HAP-1 (cell line): ENCODE results near the gene GNG7.
"Not testable (repeated sequence)": the region's sequence is repeated elsewhere in the genome, so short reads cannot be mapped to it uniquely, and the experiment has no call there.

ENCODE experiments used
- DNase-seq, 2 experiments: peaks; one replicate each; pipeline ENCODE4 v3.0.0-alpha.2; 2016 to 2020; ENCODE audit warnings: low spot score in 2 of 2
- H3K27me3 ChIP-seq: fragments of 250-450 bp; sonication (Bioruptor Pico); 2 replicates; pipeline ENCODE4 v1.5.1; 2020; ENCODE audit warnings: low read depth, mild to moderate bottlenecking, moderate library complexity
- H3K36me3 ChIP-seq: fragments of 250-450 bp; sonication (Bioruptor Pico); replicated peaks from 2 replicates; pipeline ENCODE4 v1.5.1; 2020; ENCODE audit warnings: mild to moderate bottlenecking
- H3K4me1 ChIP-seq: fragments of 250-450 bp; sonication (Bioruptor Pico); 2 replicates; pipeline ENCODE4 v1.5.1; 2020; ENCODE audit warnings: mild to moderate bottlenecking
- H3K4me3 ChIP-seq: fragments of 250-450 bp; sonication (Bioruptor Pico); 2 replicates; pipeline ENCODE4 v1.5.1; 2020; ENCODE audit warnings: mild to moderate bottlenecking, moderate library complexity
- H3K9me3 ChIP-seq: fragments of 250-450 bp; sonication (Bioruptor Pico); 2 replicates; pipeline ENCODE4 v1.5.1; 2020; ENCODE audit warnings: mild to moderate bottlenecking, moderate library complexity
- in situ Hi-C: fragments of 300-500 bp; cut with MboI; formaldehyde crosslinking; loops from 3 replicates; pipeline ENCODE4 v1.14.3; 2020; ENCODE audit warnings: low sequenced_read_pairs, inconsistent platforms, mixed read lengths

GNG7 gene

GRCh38 chr19:2552859-2553258 is 149.6 kb downstream of the GNG7 start:
- H3K4me1 ChIP-seq = no peaks in the 10 kb centered on the region
- H3K9me3 ChIP-seq = no peaks in the 10 kb centered on the region
- no peaks in the 10 kb centered on the region for H3K36me3 ChIP-seq
- H3K4me3 ChIP-seq = peak overlapping the region; percentile 11; the same call in 1 of the 2 replicates
- in situ Hi-C loops = no loop called here
- H3K27me3 ChIP-seq = no peaks in the 10 kb centered on the region
- no peak for DNase-seq

DNA sequence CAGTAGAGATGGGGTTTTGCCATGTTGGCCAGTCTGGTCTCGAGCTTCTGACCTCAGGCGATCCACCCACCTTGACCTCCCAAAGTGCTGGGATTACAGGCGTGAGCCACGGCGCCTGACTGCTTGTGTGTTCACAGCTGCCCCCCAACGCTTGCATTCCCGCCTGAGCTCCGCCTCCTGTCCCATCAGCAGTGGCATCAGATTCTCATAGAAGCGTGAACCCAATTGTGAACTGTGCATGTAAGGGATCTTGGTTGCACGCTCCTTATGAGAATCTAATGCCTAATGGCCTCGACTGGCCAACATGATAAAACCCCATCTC is 150.7 kb downstream of the GNG7 start:
- no peaks in the 10 kb centered on the region for H3K4me1 ChIP-seq

GRCh38 chr19:2551172-2551863 is 151.2 kb downstream of the GNG7 start:
- H3K4me1 ChIP-seq = peaks cover 4% of the 10 kb centered on the region
- no peak overlapping the region for H3K4me3 ChIP-seq
- no peaks in the 10 kb centered on the region for H3K27me3 ChIP-seq
- no peak for DNase-seq
- in situ Hi-C loops = no loop called here
- no peaks in the 10 kb centered on the region for H3K36me3 ChIP-seq
- H3K9me3 ChIP-seq = no peaks in the 10 kb centered on the region

More for the DNA sequence above, 150.7 kb downstream of the GNG7 start:
- no peak overlapping the region for H3K4me3 ChIP-seq
- no peaks in the 10 kb centered on the region for H3K9me3 ChIP-seq
- no peaks in the 10 kb centered on the region for H3K27me3 ChIP-seq
- no peaks in the 10 kb centered on the region for H3K36me3 ChIP-seq
- DNase-seq = no peak
- in situ Hi-C loops = no loop called here

GRCh38 chr19:2550431-2551171 is 151.9 kb downstream of the GNG7 start:
- in situ Hi-C loops = no loop called here

GRCh38 chr19:2549701-2550191 is 152.7 kb downstream of the GNG7 start:
- no peak for DNase-seq
- H3K4me1 ChIP-seq = peaks cover 6% of the 10 kb centered on the region
- H3K9me3 ChIP-seq = no peaks in the 10 kb centered on the region
- no peaks in the 10 kb centered on the region for H3K36me3 ChIP-seq
- no peak overlapping the region for H3K4me3 ChIP-seq
- in situ Hi-C loops = no loop called here
- H3K27me3 ChIP-seq = no peaks in the 10 kb centered on the region

More at GRCh38 chr19:2550431-2551171, 151.9 kb downstream of the GNG7 start:
- H3K9me3 ChIP-seq = no peaks in the 10 kb centered on the region
- no peaks in the 10 kb centered on the region for H3K36me3 ChIP-seq
- H3K4me3 ChIP-seq = no peak overlapping the region
- H3K4me1 ChIP-seq = peaks cover 6% of the 10 kb centered on the region
- no peaks in the 10 kb centered on the region for H3K27me3 ChIP-seq
- DNase-seq = no peak

DNA sequence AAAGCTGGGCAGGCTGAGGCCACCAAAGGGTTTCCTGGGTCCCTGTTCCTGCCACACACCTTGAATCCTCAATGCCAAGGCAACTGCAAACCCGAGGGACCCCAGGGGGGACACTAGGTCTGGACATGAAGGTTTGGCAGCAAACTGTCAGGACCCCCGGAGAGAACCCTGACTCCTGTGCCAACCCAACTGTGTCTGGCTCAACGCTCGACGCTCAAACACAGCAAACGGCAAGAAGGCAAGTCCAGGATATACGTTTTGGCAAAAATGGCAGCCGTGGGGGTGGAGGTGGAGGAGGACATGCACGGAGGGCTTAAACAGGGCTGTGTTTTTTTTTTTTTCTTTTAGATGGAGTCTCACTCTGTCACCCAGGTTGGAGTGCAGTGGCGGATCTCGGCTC is 153.5 kb downstream of the GNG7 start:
- H3K4me1 ChIP-seq = peaks cover 9% of the 10 kb centered on the region
- no peaks in the 10 kb centered on the region for H3K27me3 ChIP-seq
- in situ Hi-C loops = no loop called here
- H3K4me3 ChIP-seq = no peak overlapping the region
- no peak for DNase-seq
- H3K9me3 ChIP-seq = no peaks in the 10 kb centered on the region
- no peaks in the 10 kb centered on the region for H3K36me3 ChIP-seq

GRCh38 chr19:2547721-2548120 is 154.8 kb downstream of the GNG7 start:
- H3K4me3 ChIP-seq = no peak overlapping the region
- H3K36me3 ChIP-seq = no peaks in the 10 kb centered on the region
- H3K9me3 ChIP-seq = no peaks in the 10 kb centered on the region
- H3K27me3 ChIP-seq = no peaks in the 10 kb centered on the region
- in situ Hi-C loops = no loop called here
- no peak for DNase-seq
- H3K4me1 ChIP-seq = peaks cover 20% of the 10 kb centered on the region

DNA sequence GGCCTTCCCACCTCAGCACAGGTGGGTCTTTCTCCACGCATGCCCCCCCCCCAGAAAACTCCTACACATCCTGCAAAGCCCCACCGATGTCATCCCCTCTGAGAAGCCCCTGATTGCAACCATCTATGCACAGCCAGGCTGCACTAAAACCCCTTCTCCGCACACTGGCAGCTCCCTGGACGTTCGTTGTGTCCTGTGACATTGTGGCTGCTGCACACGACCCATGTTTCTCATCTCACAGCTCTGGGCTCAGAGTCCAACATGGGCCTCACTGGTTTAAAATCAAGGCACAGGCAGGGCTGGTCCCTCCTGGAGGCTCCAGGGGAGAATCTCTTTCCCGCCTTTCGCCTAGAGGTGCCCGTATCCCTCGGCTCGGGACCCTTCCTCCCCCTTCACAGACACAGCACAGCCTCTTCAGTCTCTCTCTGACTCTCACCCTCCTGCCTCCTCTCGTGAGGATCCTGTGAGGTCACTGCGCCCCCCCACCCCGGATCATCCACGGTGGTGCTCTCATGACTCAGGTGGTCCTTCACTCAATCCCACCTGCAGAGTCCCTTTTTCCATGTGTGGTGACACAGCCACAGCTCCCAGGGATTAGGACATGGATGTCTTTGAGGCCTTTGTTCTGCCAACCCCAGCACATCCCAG is 155.3 kb downstream of the GNG7 start:
- H3K9me3 ChIP-seq = no peaks in the 10 kb centered on the region
- DNase-seq = no peak
- in situ Hi-C loops = no loop called here
- no peaks in the 10 kb centered on the region for H3K36me3 ChIP-seq
- H3K4me3 ChIP-seq = no peak overlapping the region
- peaks cover 25% of the 10 kb centered on the region for H3K4me1 ChIP-seq
- no peaks in the 10 kb centered on the region for H3K27me3 ChIP-seq

GRCh38 chr19:2546128-2547032 is 156.1 kb downstream of the GNG7 start:
- in situ Hi-C loops = no loop called here
- peaks cover 26% of the 10 kb centered on the region for H3K4me1 ChIP-seq
- H3K27me3 ChIP-seq = no peaks in the 10 kb centered on the region
- peak in 1 of 2 experiments; percentile 67 for DNase-seq
- no peak overlapping the region for H3K4me3 ChIP-seq
- H3K36me3 ChIP-seq = no peaks in the 10 kb centered on the region
- no peaks in the 10 kb centered on the region for H3K9me3 ChIP-seq

- H3K27me3 ChIP-seq, H3K36me3 ChIP-seq, H3K9me3 ChIP-seq, DNase-seq, H3K4me3 ChIP-seq, in situ Hi-C loops: not testable (repeated sequence)
- peaks cover 34% of the 10 kb centered on the region for H3K4me1 ChIP-seq
These were observed 156.9 kb downstream of the GNG7 start for GRCh38 chr19:2545416-2546127.

GRCh38 chr19:2544576-2545415 is 157.7 kb downstream of the GNG7 start:
- H3K4me1 ChIP-seq = peaks cover 39% of the 10 kb centered on the region
- H3K9me3 ChIP-seq = no peaks in the 10 kb centered on the region
- no peaks in the 10 kb centered on the region for H3K27me3 ChIP-seq
- no peak overlapping the region for H3K4me3 ChIP-seq
- no peaks in the 10 kb centered on the region for H3K36me3 ChIP-seq
- in situ Hi-C loops = no loop called here
- DNase-seq = no peak
